Heart left ventricle (tissue), 16 donors: ENCODE results near the gene CDH3. TPM values are rescaled to one million over a fixed set of nuclear protein-coding genes. Genes with fewer than 3 reads are reported as not detected.

Source experiments
- ATAC-seq, 4 donors: fragments of 200-7000 bp; cut with Tn5 transposase; one replicate each; pipeline ENCODE4 v1.9.1; 2020 to 2022; ENCODE audit warnings: moderate library complexity in 4 of 4, mild to moderate bottlenecking in 3 of 4, moderate number of reproducible peaks in 1 of 4
- DNase-seq, 5 donors: peaks; one replicate each; pipeline ENCODE4 v3.0.0-alpha.2; 2020
- H3K27ac ChIP-seq, 12 donors: fragments of 200-600 bp; sonication (generic) in 4 of 12; one replicate each; pipeline versions ENCODE4 v1.5.0 to v1.8.0; 2016 to 2022; ENCODE audit warnings: mild to moderate bottlenecking in 2 of 12
- H3K27me3 ChIP-seq, 9 donors: fragments of 200-600 bp; sonication (generic) in 2 of 9; one replicate each; pipeline versions ENCODE4 v1.5.1 to v1.8.0; 2016 to 2022; ENCODE audit warnings: mild to moderate bottlenecking in 3 of 9
- H3K36me3 ChIP-seq, 9 donors: fragments of 200-600 bp; sonication (generic) in 2 of 9; one replicate each; pipeline versions ENCODE4 v1.5.0 to v1.8.0; 2018 to 2022; ENCODE audit warnings: mild to moderate bottlenecking in 2 of 9
- H3K4me1 ChIP-seq, 12 donors: fragments of 200-600 bp; sonication (generic) in 4 of 12; one replicate each; pipeline versions ENCODE4 v1.5.0 to v1.8.0; 2016 to 2022; ENCODE audit warnings: mild to moderate bottlenecking in 3 of 12
- H3K4me3 ChIP-seq, 12 donors: fragments of 200-600 bp; sonication (generic) in 4 of 12; one replicate each; pipeline versions ENCODE4 v1.5.0 to v1.8.0; 2017 to 2022; ENCODE audit warnings: mild to moderate bottlenecking in 9 of 12, moderate library complexity in 4 of 12
- H3K9me3 ChIP-seq, 12 donors: fragments of 200-600 bp; sonication (generic) in 4 of 12; one replicate each; pipeline versions ENCODE4 v1.5.0 to v1.8.0; 2016 to 2022; ENCODE audit warnings: mild to moderate bottlenecking in 1 of 12
- CTCF ChIP-seq, 12 donors: fragments of 200-600 bp; sonication (generic) in 4 of 12; IDR thresholded peaks; one replicate each; pipeline versions ENCODE4 v1.5.0 to v1.8.0; 2018 to 2022; ENCODE audit warnings: antibody characterized with exemption in 12 of 12, mild to moderate bottlenecking in 5 of 12
- POLR2A ChIP-seq, 2 donors: fragments of 450-650 bp; IDR thresholded peaks; one replicate each; pipeline ENCODE4 v1.6.1; 2017; ENCODE audit warnings: antibody characterized with exemption in 2 of 2, mild to moderate bottlenecking in 2 of 2, moderate library complexity in 2 of 2
- WGBS, 4 donors: extraction: QIAGEN DNeasy Blood & Tissue Kit in 2 of 4; methylation state at CpG; one replicate each; pipeline versions ENCODE4 v1.1.5 to v1.1.7; 2013 to 2018; 5-methylcytosine and 5-hydroxymethylcytosine counted together
- intact Hi-C, 10 donors: fragments of 100-400 bp; cut with DNase I; formaldehyde crosslinking; loops; one replicate each; pipeline versions ENCODE4 v1.11.1 to v1.14.2; 2022
- polyA plus RNA-seq, 2 donors: library from polyadenylated mRNA; stranded (reverse); fragments of 200-250 nt; gene quantifications; one replicate each; pipeline ENCODE4 v1.2.3, GENCODE V29; 2013
- total RNA-seq, 9 donors: library from RNA; depleted of rRNA in 2 of 9; stranded (reverse); fragments of >200 nt in 2 of 9; fragmentation: NEBNext Ultra II Directional in 3 of 9; extraction: Animal tissue kit (Norgen Biotek cat#: 25700) in 3 of 9; gene quantifications; one replicate each; pipeline versions ENCODE4 v1.1.0 to v1.2.4, GENCODE V29; 2016 to 2023
- donor health status: ischemic (EF 13 %, LVEDD 7.1; RV severe dilation, severe dysfunction).
- donor health status: healthy with polysubstance abuse.
- donor health status: DM: no; HTN: yes; CAD: no.
- donor health status: DM: no; HTN: no; CAD: no.
- donor health status: ischemic (EF 25% LVEDD 6.9; RV normal size, moderate dysfunction).
- donor health status: ischemic (EF 25% LVEDD 5.7; RV mildly dilated, moderate dysfunction).
- donor health status: healthy.
- donor health status: DM: yes; HTN: yes; CAD: no.
- donor health status: ischemic (EF 35%, LVEDD 5.7; RV mildly dilated, moderate dysfunction).
- donor health status: nonischemic (EF 11% LVEDD 7.7; RV severe dilation, severe dysfunction).
- donor health status: DM: yes; HTN: yes; CAD: no.
- donor health status: PGD.
- donor health status: ischemic (EF 29% LVEDD 5.4; RV normal size, mild dysfunction).
- donor health status: nonischemic (EF 23%, LVEDD 6.1; RV moderate dilation, normal function).

CDH3 gene
- total and polyA plus RNA-seq, 11 donors = 0.01 to 3.8 TPM; not detected in 9

- intact Hi-C loops = loop anchor here in 4 of 10 donors (10.0 kb wide), 2 partner anchors 100 to 420 kb away; no protein-coding TSS in a partner anchor
These were observed 59.2 kb downstream of the CDH3 start for GRCh38 chr16:68704232-68704867.

GRCh38 chr16:68707340-68708152 is 62.4 kb downstream of the CDH3 start:
- intact Hi-C loops = loop anchor here in 5 of 10 donors (5.0 to 10.0 kb wide), 4 partner anchors 90 to 417 kb away; no protein-coding TSS in a partner anchor
- H3K27ac ChIP-seq = no peak overlapping the region
- no peaks in the 10 kb centered on the region for H3K36me3 ChIP-seq
- no peaks in the 10 kb centered on the region for H3K9me3 ChIP-seq
- no peak overlapping the region for H3K4me3 ChIP-seq
- no peaks in the 10 kb centered on the region for H3K4me1 ChIP-seq
- DNase-seq (peak in 2 of 5 donors; percentile 32 to 43), ATAC-seq (peak; percentile 40 to 75 (median 57))
- WGBS, 4 donors = 38 to 47% (median 43%) methylated on average over 11 to 27 of the region's 27 CpGs
- TF ChIP-seq POLR2A (IDR thresholded peaks at IDR 0.05) (no peak), CTCF (IDR thresholded peaks at IDR 0.05) (no peak)
- peaks cover 0 to 20% (median 3%) of the 10 kb centered on the region in 9 donors for H3K27me3 ChIP-seq

More at GRCh38 chr16:68704232-68704867, 59.2 kb downstream of the CDH3 start:
- TF ChIP-seq CTCF (IDR thresholded peaks at IDR 0.05) (peak in 11 of 12 donors; percentile 29 to 62 (median 46)), POLR2A (IDR thresholded peaks at IDR 0.05) (no peak)
- 42 to 50% (median 46%) methylated on average over 14 to 15 of the region's 15 CpGs for WGBS, 4 donors
- no peaks in the 10 kb centered on the region for H3K36me3 ChIP-seq
- no peaks in the 10 kb centered on the region for H3K4me1 ChIP-seq
- ATAC-seq (peak; percentile 60 to 79 (median 78)), DNase-seq (peak; percentile 42 to 67 (median 46))
- no peaks in the 10 kb centered on the region for H3K9me3 ChIP-seq
- H3K27ac ChIP-seq = no peak overlapping the region
- peaks cover 0 to 3% (median 0%) of the 10 kb centered on the region in 9 donors for H3K27me3 ChIP-seq
- no peak overlapping the region for H3K4me3 ChIP-seq

GRCh38 chr16:68710211-68710610 is 65.1 kb downstream of the CDH3 start:
- no peak for TF ChIP-seq CTCF (IDR thresholded peaks at IDR 0.05)
- no peak for TF ChIP-seq POLR2A (IDR thresholded peaks at IDR 0.05)
- 83 to 94% (median 89%) methylated on average over 5 of the region's 5 CpGs for WGBS, 4 donors
- intact Hi-C loops = no loop called here
- Histone ChIP-seq H3K27ac (no peak overlapping the region), H3K27me3 (peaks cover 0 to 16% (median 3%) of the 10 kb centered on the region in 9 donors), H3K36me3 (no peaks in the 10 kb centered on the region), H3K9me3 (no peaks in the 10 kb centered on the region), H3K4me1 (no peaks in the 10 kb centered on the region), H3K4me3 (no peak overlapping the region)
- ATAC-seq = no peak
- no peak for DNase-seq
